ENCODE measurements around the gene CYS1.
A peak's percentile ranks its signal among the peaks of the same experiment; 100 is the strongest.

Gene CYS1, protein sequence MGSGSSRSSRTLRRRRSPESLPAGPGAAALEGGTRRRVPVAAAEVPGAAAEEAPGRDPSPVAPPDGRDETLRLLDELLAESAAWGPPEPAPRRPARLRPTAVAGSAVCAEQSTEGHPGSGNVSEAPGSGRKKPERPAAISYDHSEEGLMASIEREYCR

DNA sequence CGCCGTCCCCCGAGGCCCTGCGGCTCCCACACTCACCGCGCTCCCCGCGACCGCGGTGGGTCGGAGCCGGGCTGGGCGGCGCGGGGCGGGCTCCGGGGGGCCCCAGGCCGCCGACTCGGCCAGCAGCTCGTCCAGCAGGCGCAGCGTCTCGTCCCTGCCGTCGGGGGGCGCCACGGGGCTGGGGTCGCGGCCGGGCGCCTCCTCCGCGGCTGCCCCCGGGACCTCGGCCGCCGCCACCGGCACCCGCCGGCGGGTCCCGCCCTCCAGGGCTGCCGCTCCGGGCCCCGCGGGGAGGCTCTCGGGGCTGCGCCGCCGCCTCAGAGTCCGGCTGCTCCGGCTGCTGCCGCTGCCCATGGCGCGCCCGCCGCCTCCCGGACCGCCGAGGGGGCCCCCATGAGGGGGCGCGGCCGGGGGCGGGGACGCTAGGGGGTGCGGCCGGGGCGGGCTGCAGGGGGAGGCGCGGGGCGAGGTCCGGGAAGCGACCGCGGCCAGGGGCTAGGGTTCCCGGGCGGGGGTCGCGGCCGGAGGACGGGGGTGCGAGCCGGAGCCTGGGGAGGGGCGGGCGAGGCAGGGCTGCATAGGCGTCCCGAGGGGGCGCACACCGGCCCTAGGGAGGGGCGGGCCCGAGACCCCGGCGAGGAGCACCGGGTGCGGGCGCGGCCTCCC is at the start of gene CYS1:
TSS of gene CYS1 (minus strand) at position 542 of the 666 bp plus-strand sequence. CDS start at position 354, 188 bp downstream.
- DNase-seq (ENCODE audit: low read depth): peak; percentile 50
- TF ChIP-seq, protein P1, sequence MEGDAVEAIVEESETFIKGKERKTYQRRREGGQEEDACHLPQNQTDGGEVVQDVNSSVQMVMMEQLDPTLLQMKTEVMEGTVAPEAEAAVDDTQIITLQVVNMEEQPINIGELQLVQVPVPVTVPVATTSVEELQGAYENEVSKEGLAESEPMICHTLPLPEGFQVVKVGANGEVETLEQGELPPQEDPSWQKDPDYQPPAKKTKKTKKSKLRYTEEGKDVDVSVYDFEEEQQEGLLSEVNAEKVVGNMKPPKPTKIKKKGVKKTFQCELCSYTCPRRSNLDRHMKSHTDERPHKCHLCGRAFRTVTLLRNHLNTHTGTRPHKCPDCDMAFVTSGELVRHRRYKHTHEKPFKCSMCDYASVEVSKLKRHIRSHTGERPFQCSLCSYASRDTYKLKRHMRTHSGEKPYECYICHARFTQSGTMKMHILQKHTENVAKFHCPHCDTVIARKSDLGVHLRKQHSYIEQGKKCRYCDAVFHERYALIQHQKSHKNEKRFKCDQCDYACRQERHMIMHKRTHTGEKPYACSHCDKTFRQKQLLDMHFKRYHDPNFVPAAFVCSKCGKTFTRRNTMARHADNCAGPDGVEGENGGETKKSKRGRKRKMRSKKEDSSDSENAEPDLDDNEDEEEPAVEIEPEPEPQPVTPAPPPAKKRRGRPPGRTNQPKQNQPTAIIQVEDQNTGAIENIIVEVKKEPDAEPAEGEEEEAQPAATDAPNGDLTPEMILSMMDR (IDR thresholded peaks at IDR 0.05; ENCODE audit: low read depth, low read length): no peak
- TF ChIP-seq POLR2A (IDR thresholded peaks at IDR 0.05; ENCODE audit: extremely low read depth, insufficient read length) (no peak), MYC (IDR thresholded peaks at IDR 0.05; ENCODE audit: low read depth, low read length) (no peak)
- TF ChIP-seq, protein P2, sequence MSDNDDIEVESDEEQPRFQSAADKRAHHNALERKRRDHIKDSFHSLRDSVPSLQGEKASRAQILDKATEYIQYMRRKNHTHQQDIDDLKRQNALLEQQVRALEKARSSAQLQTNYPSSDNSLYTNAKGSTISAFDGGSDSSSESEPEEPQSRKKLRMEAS (IDR thresholded peaks at IDR 0.05; ENCODE audit: low read depth, low read length): no peak
- no peak within 1 kb of the TSS for H3K4me3 ChIP-seq (ENCODE audit: low read depth, low read length)

DNA sequence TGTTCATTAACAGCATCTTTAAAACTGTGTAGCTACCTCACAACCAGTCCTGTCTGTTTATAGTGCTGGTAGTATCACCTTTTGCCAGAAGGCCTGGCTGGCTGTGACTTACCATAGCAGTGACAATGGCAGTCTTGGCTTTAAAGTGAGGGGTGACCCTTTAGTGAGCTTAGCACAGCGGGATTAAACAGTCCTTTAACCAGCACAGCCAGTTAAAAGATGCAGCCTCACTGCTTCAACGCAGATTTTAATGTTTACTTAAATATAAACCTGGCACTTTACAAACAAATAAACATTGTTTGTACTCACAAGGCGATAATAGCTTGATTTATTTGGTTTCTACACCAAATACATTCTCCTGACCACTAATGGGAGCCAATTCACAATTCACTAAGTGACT is 49.3 kb upstream of the CYS1 start:
- H3K4me3 ChIP-seq (ENCODE audit: low read depth, low read length): peak overlapping the region; percentile 18
- DNase-seq (ENCODE audit: low read depth): no peak
- no peak for TF ChIP-seq MYC (IDR thresholded peaks at IDR 0.05; ENCODE audit: low read depth, low read length)
- TF ChIP-seq, protein P2 (IDR thresholded peaks at IDR 0.05; ENCODE audit: low read depth, low read length): no peak
- TF ChIP-seq, protein P1 (IDR thresholded peaks at IDR 0.05; ENCODE audit: low read depth, low read length): no peak
- TF ChIP-seq POLR2A (IDR thresholded peaks at IDR 0.05; ENCODE audit: extremely low read depth, insufficient read length): no peak

DNA sequence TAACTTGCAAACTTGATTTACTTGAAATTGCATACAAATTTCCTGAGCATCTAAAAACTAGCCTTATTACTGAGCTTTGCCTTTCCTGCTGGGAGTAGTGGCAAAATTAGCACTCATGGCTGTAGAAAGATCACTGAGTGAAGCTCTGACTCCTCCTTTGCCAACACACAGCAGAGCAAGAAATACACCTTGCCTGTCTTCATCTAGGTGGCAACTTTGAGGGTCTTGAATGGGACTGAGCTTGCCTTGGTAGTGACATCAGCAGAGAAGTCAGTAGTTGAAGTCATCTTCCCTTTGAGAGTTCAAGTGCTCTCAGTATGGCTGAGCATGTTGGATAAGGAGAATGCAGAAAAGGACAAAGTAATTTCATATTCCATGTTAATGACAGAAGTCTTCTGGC is 48.2 kb upstream of the CYS1 start:
- DNase-seq (ENCODE audit: low read depth): no peak
- peak overlapping the region; percentile 12 for H3K4me3 ChIP-seq (ENCODE audit: low read depth, low read length)
- no peak for TF ChIP-seq MYC (IDR thresholded peaks at IDR 0.05; ENCODE audit: low read depth, low read length)
- TF ChIP-seq POLR2A (IDR thresholded peaks at IDR 0.05; ENCODE audit: extremely low read depth, insufficient read length): no peak
- TF ChIP-seq, protein P1 (IDR thresholded peaks at IDR 0.05; ENCODE audit: low read depth, low read length): no peak
- TF ChIP-seq, protein P2 (IDR thresholded peaks at IDR 0.05; ENCODE audit: low read depth, low read length): no peak

DNA sequence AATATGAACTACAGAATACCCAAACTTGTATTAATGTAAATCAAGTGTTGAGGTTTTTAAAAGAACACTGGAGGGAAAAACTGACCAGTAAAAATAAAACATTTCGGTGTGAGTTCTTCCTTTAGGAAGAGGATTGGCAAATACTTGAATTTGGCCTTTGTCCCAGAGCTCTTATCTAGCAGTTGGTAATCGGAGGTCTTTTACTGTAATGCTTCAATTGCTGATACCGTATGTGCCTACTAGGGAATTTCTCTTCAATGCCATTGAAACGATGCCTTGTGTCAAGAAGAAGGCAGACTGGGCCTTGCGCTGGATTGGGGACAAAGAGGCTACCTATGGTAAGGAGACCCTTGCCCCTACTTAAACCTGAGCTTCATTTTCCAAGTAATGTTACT is 46.4 kb upstream of the CYS1 start:
- DNase-seq (ENCODE audit: low read depth): no peak
- peak overlapping the region; percentile 37 for H3K4me3 ChIP-seq (ENCODE audit: low read depth, low read length)
- TF ChIP-seq, protein P1 (IDR thresholded peaks at IDR 0.05; ENCODE audit: low read depth, low read length): no peak

DNA sequence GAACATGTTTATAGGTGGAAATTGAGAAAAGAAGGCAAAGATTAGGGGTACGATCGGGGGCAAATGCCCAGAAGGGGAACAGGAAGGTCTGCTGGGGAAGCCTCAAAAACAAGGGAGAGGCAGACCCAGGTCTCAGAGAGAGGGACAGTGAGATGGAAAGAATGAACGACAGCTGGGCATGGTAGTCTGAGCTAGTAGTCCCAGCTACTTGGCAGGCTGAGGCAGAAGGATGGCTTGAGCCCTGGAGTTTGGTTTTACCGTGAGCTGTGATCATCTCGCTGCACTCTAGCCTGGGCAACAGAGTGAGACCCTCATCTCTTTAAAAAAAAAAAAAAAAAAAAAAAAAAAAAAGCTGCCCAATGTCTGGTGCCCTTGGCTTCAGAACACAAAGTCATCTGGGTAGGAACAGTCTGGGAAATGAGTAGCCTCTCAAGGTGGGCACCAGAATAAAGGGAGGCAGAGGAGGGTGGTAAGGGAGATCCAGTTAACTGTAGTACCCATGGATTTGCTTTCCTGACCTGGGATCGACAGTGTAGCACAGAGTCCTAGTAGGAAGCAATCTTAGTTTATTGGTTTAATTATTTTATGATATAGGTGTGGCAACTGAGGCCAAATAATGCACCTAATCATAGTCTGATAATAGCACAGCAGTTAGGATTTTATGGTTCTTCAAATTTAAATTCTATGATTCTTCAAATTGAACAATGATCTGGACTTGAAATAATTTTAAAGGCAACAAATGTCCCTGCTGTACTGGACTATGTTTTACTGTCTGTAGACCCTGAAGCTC is 45.8 kb upstream of the CYS1 start:
- DNase-seq (ENCODE audit: low read depth): no peak
- peak overlapping the region; percentile 46 for H3K4me3 ChIP-seq (ENCODE audit: low read depth, low read length)
- no peak for TF ChIP-seq POLR2A (IDR thresholded peaks at IDR 0.05; ENCODE audit: extremely low read depth, insufficient read length)
- TF ChIP-seq, protein P1 (IDR thresholded peaks at IDR 0.05; ENCODE audit: low read depth, low read length): no peak
- TF ChIP-seq, protein P2 (IDR thresholded peaks at IDR 0.05; ENCODE audit: low read depth, low read length): no peak
- no peak for TF ChIP-seq MYC (IDR thresholded peaks at IDR 0.05; ENCODE audit: low read depth, low read length)

Data from NB4 (cell line).